HG02981 (cell line): ENCODE data around the gene TARBP1.

ENCODE experiments used
- ATAC-seq: cut with Tn5 transposase; IDR thresholded peaks from one replicate; pipeline ENCODE4 v1.9.1; 2021; ENCODE audit warnings: mild to moderate bottlenecking, moderate library complexity; ENCODE audit not compliant: unreplicated experiment

Gene TARBP1

GRCh38 chr1:234484991-234485739, 6.2 kb upstream of the TARBP1 start:
- no peak for ATAC-seq

GRCh38 chr1:234484218-234484617, 5.2 kb upstream of the TARBP1 start:
- no peak for ATAC-seq

- no peak for ATAC-seq
Measured at GRCh38 chr1:234481771-234482170, 2.8 kb upstream of the TARBP1 start.

- ATAC-seq = no peak
Measured at GRCh38 chr1:234479866-234480265, 887 bp upstream of the TARBP1 start.

GRCh38 chr1:234479310-234479559, 256 bp upstream of the TARBP1 start:
- no peak for ATAC-seq

GRCh38 chr1:234478152-234478480, 863 bp downstream of the TARBP1 start:
- ATAC-seq = peak; percentile 59

GRCh38 chr1:234477386-234478151, 1.4 kb downstream of the TARBP1 start:
- ATAC-seq = no peak

GRCh38 chr1:234476172-234476571, 2.8 kb downstream of the TARBP1 start:
- ATAC-seq = no peak

- no peak for ATAC-seq
Measured at GRCh38 chr1:234475167-234475793, 3.7 kb downstream of the TARBP1 start.

- ATAC-seq = no peak
Measured at GRCh38 chr1:234474375-234474774, 4.6 kb downstream of the TARBP1 start.

- ATAC-seq = no peak
Measured at GRCh38 chr1:234473118-234473517, 5.9 kb downstream of the TARBP1 start.

GRCh38 chr1:234469376-234469775, 9.6 kb downstream of the TARBP1 start:
- no peak for ATAC-seq

- ATAC-seq = no peak
Measured at GRCh38 chr1:234468580-234468979, 10.4 kb downstream of the TARBP1 start.

- no peak for ATAC-seq
Measured at GRCh38 chr1:234467821-234468220, 11.2 kb downstream of the TARBP1 start.

GRCh38 chr1:234466945-234467344, 12.0 kb downstream of the TARBP1 start:
- ATAC-seq = no peak

GRCh38 chr1:234463749-234464148, 15.2 kb downstream of the TARBP1 start:
- no peak for ATAC-seq

- ATAC-seq = no peak
Measured at GRCh38 chr1:234460652-234461051, 18.3 kb downstream of the TARBP1 start.

GRCh38 chr1:234458352-234459017, 20.5 kb downstream of the TARBP1 start:
- ATAC-seq = no peak

- ATAC-seq = no peak
Measured at GRCh38 chr1:234454926-234455325, 24.1 kb downstream of the TARBP1 start.

- ATAC-seq = no peak
Measured at GRCh38 chr1:234452406-234452965, 26.5 kb downstream of the TARBP1 start.

GRCh38 chr1:234440348-234440747, 38.6 kb downstream of the TARBP1 start:
- ATAC-seq = no peak
